Naive thymus-derived CD4-positive, alpha-beta T cell (primary cell): ENCODE results near the gene ZNF331. TPM values are rescaled to one million over a fixed set of nuclear protein-coding genes. Genes with fewer than 3 reads are reported as not detected.
A peak's percentile ranks its signal among the peaks of the same experiment; 100 is the strongest.

ENCODE experiments used
- ATAC-seq: fragments of 150-1000 bp; cut with Tn5 transposase; 2 replicates; pipeline ENCODE4 v1.10.0; 2021; ENCODE audit warnings: mild to moderate bottlenecking, moderate library complexity
- CTCF ChIA-PET: fragments of 350-600 bp; sonication (Branson Sonifier 250); formaldehyde crosslinking; loops from one replicate; lab custom pipeline; 2021; ENCODE audit warnings: antibody characterized with exemption; lab: Charles Lee
- POLR2A ChIA-PET: fragments of 350-600 bp; sonication (Branson Sonifier 250); formaldehyde crosslinking; loops from one replicate; lab custom pipeline; 2021; ENCODE audit warnings: antibody characterized with exemption, inconsistent platforms; lab: Charles Lee
- DNase-seq, 9 donors: peaks; one replicate each; pipeline versions ENCODE4 v3.0.0 to v3.0.0-alpha.2; 2020 to 2022; ENCODE audit warnings: mixed read lengths in 1 of 9
- H3K27ac ChIP-seq: one replicate; pipeline ENCODE4 v1.7.0; 2013; ENCODE audit warnings: mild to moderate bottlenecking, low read depth, low read length, moderate library complexity
- H3K27me3 ChIP-seq, 2 donors: one replicate each; pipeline ENCODE4 v1.7.0; 2013; ENCODE audit warnings: low read length in 2 of 2, mild to moderate bottlenecking in 2 of 2, moderate library complexity in 2 of 2; ENCODE audit not compliant: control insufficient read depth in 2 of 2, insufficient read depth in 2 of 2
- H3K36me3 ChIP-seq, 3 experiments: 1 replicate in 2 of 3; 2 replicates in 1 of 3; pipeline ENCODE4 v1.7.0; 2013; ENCODE audit warnings: low read length in 3 of 3, mild to moderate bottlenecking in 3 of 3, moderate library complexity in 1 of 3; ENCODE audit not compliant: insufficient read depth in 3 of 3, control insufficient read depth in 2 of 3
- H3K4me1 ChIP-seq, 2 donors: one replicate each; pipeline ENCODE4 v1.7.0; 2013; ENCODE audit warnings: low read length in 2 of 2, mild to moderate bottlenecking in 2 of 2, moderate library complexity in 1 of 2; ENCODE audit not compliant: control insufficient read depth in 2 of 2, insufficient read depth in 2 of 2
- H3K4me3 ChIP-seq: 2 replicates; pipeline ENCODE4 v1.7.0; 2013; ENCODE audit warnings: mild to moderate bottlenecking, low read length
- H3K9me3 ChIP-seq, 3 experiments: 1 replicate in 2 of 3; 2 replicates in 1 of 3; pipeline ENCODE4 v1.7.0; 2013; ENCODE audit warnings: low read length in 3 of 3; ENCODE audit not compliant: control insufficient read depth in 2 of 3
- H3K27ac Mint-ChIP-seq, 9 donors: one replicate each; pipeline ENCODE4 v1.8.0; 2020 to 2022; ENCODE audit warnings: mixed read lengths in 9 of 9, mild to moderate bottlenecking in 8 of 9, moderate library complexity in 5 of 9, inconsistent platforms in 2 of 9
- H3K27me3 Mint-ChIP-seq, 5 donors: one replicate each; pipeline ENCODE4 v1.8.0; 2021 to 2022; ENCODE audit warnings: mixed read lengths in 5 of 5, mild to moderate bottlenecking in 1 of 5
- H3K36me3 Mint-ChIP-seq, 5 donors: one replicate each; pipeline ENCODE4 v1.8.0; 2020 to 2022; ENCODE audit warnings: mixed read lengths in 5 of 5, mild to moderate bottlenecking in 3 of 5, inconsistent platforms in 1 of 5
- H3K4me1 Mint-ChIP-seq, 7 donors: one replicate each; pipeline ENCODE4 v1.8.0; 2020 to 2022; ENCODE audit warnings: mixed read lengths in 7 of 7, mild to moderate bottlenecking in 3 of 7, inconsistent platforms in 1 of 7
- H3K4me3 Mint-ChIP-seq, 10 donors: one replicate each; pipeline ENCODE4 v1.8.0; 2020 to 2022; ENCODE audit warnings: mild to moderate bottlenecking in 10 of 10, mixed read lengths in 10 of 10, moderate library complexity in 6 of 10, inconsistent platforms in 2 of 10
- H3K9me3 Mint-ChIP-seq, 11 donors: one replicate each; pipeline ENCODE4 v1.8.0; 2020 to 2022; ENCODE audit warnings: mixed read lengths in 11 of 11, mild to moderate bottlenecking in 4 of 11, inconsistent platforms in 1 of 11, moderate library complexity in 1 of 11
- intact Hi-C, 2 donors: fragments of 100-400 bp; cut with micrococcal nuclease; formaldehyde crosslinking; loops; one replicate each; pipeline ENCODE4 v1.15.1; 2023
- polyA plus RNA-seq, 2 donors: library from polyadenylated mRNA; unstranded; fragments of 300-500 nt; fragmentation: Illumina TruSeq; gene quantifications; one replicate each; pipeline ENCODE4 v1.2.3, GENCODE V29; 2021
- total RNA-seq, 6 experiments: library from RNA in 5 of 6; stranded (reverse) in 5 of 6; gene quantifications; 1 replicate in 5 of 6; 2 replicates in 1 of 6; pipeline ENCODE4 v1.2.3 and lab custom pipeline; 2021 to 2026

Gene ZNF331
- total and polyA plus RNA-seq, 7 experiments from 2014 or later = 18.1 to 318 (median 68.0) TPM

DNA sequence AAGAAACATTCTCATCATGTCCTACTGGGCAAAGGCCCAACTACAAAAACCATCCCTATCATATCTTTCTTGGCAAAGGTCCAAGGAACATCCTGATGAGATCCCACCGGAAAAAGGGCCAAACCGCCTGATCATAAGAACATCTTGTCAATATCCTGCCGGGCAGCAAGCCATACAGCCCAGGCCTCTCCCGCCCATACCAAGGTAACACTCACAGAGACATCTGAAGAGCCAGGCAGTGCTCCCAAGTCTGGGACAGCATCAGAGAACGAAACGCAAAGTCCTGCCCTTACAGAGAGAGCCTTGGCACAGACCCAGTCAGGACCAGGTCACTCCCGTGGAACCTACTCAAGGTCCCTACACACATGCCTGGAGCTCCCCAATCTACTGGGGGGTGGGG is 18.5 kb upstream of the ZNF331 start:
- intact Hi-C loops = no loop called here
- Histone ChIP-seq H3K27me3 (no peaks in the 10 kb centered on the region), H3K36me3 (peaks cover 0 to 3% (median 0%) of the 10 kb centered on the region in 3 experiments), H3K4me1 (peaks cover 9 to 10% of the 10 kb centered on the region in 2 donors), H3K9me3 (no peaks in the 10 kb centered on the region), H3K4me3 (no peak overlapping the region), H3K27ac (no peak overlapping the region)
- ATAC-seq (no peak), DNase-seq (no peak)
- H3K27me3 Mint-ChIP-seq = no peaks in the 10 kb centered on the region
- peaks cover 3 to 27% (median 16%) of the 10 kb centered on the region in 5 donors for H3K36me3 Mint-ChIP-seq
- peak overlapping the region; percentile 12 to 73 (median 50) for H3K4me3 Mint-ChIP-seq
- H3K4me1 Mint-ChIP-seq = peaks cover 10 to 27% (median 18%) of the 10 kb centered on the region in 7 donors
- ChIA-PET POLR2A (interaction anchor here (1.7 to 3.2 kb wide), 2 partner anchors 18 to 36 kb away, joined by 4 to 25 read pairs; partner anchors contain the start of gene ZNF331), CTCF (interaction anchor here (2.5 kb wide), 1 partner anchor 9 kb away, joined by 6 read pairs; no protein-coding TSS in a partner anchor)
- H3K27ac Mint-ChIP-seq = peak overlapping the region in 4 of 9 donors; percentile 19 to 53 (median 42)
- peaks cover 0 to 50% (median 17%) of the 10 kb centered on the region in 11 donors for H3K9me3 Mint-ChIP-seq

GRCh38 chr19:53520163-53520546 is 17.8 kb upstream of the ZNF331 start:
- H3K36me3 Mint-ChIP-seq = peaks cover 3 to 31% (median 21%) of the 10 kb centered on the region in 5 donors
- H3K36me3 ChIP-seq = peaks cover 0 to 3% (median 0%) of the 10 kb centered on the region in 3 experiments
- ChIA-PET CTCF (interaction anchor here (1.0 to 2.5 kb wide), 2 partner anchors 10 to 325 kb away, joined by 3 to 6 read pairs; no protein-coding TSS in a partner anchor), POLR2A (interaction anchor here (0.6 to 3.2 kb wide), 8 partner anchors 18 to 1471 kb away, joined by 3 to 25 read pairs (median 4); partner anchors contain the start of genes ZNF331, ZNF432 and ZNF765)
- no peaks in the 10 kb centered on the region for H3K9me3 ChIP-seq
- peak overlapping the region; percentile 84 to 96 (median 94) for H3K27ac Mint-ChIP-seq
- H3K4me1 ChIP-seq = peaks cover 9 to 10% of the 10 kb centered on the region in 2 donors
- H3K9me3 Mint-ChIP-seq = peaks cover 0 to 50% (median 22%) of the 10 kb centered on the region in 11 donors
- ATAC-seq = no peak
- no peaks in the 10 kb centered on the region for H3K27me3 Mint-ChIP-seq
- peaks cover 10 to 27% (median 18%) of the 10 kb centered on the region in 7 donors for H3K4me1 Mint-ChIP-seq
- H3K4me3 ChIP-seq = peak overlapping the region; percentile 99
- H3K27ac ChIP-seq = peak overlapping the region; percentile 69
- intact Hi-C loops = loop anchor here (1.0 to 5.0 kb wide), 16 partner anchors 17 to 1817 kb away; partner anchors contain the start of genes ZNF160 (in 2 of the 2), ZNF525 (in 2 of the 2), ZNF761 (in 2 of the 2) and ZNF813 (in 2 of the 2)
- no peaks in the 10 kb centered on the region for H3K27me3 ChIP-seq
- peak in 1 of 9 donors; percentile 16 for DNase-seq
- H3K4me3 Mint-ChIP-seq = peak overlapping the region; percentile 94 to 99 (median 98)

DNA sequence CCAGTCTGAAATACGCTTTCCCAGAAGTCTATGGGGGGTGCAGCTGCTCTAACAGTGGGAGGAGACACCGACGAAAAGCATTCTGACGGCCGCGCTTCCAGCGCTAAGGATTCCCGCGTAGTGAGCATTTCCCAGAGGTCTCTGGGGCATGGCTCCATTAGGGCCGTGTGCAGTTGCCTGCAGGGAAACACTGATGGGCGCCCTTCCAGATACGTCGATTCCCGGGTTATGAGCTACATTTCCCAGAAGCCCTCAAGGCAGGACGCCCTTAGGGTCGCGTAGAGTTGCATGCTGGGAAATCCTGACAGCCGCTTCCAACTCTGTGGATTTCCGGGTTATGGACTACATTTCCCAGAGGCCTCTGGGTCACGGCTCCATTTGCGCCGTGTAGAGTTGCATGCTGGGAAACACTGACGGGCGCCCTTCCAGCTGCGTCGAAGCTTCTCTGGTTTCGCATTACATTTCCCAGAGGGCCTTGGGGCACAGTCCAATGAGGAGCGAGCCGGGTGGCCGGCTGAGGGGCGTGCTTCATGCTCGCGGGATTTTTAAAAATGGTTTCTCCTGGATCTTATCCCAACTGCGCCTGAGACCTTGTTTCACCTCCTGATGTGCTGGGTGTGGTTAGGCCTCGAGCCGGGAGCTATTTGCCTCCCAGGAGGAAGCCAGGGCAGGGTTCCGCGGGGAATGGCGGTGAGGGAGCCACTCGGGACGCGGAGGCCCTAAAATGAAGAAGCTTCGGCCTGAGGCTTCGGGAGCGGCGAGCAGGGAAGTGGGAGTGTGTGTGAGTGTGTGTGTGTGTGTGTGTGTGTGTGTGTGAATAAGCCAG is 17.2 kb upstream of the ZNF331 start:
- no peaks in the 10 kb centered on the region for H3K27me3 Mint-ChIP-seq
- peak overlapping the region; percentile 94 to 99 (median 98) for H3K4me3 Mint-ChIP-seq
- Histone ChIP-seq H3K27me3 (no peaks in the 10 kb centered on the region), H3K36me3 (peaks cover 0 to 3% (median 0%) of the 10 kb centered on the region in 3 experiments), H3K27ac (peak overlapping the region; percentile 69), H3K4me1 (peaks cover 9 to 10% of the 10 kb centered on the region in 2 donors), H3K4me3 (peak overlapping the region; percentile 99), H3K9me3 (peaks cover 0 to 4% (median 0%) of the 10 kb centered on the region in 3 experiments)
- CTCF ChIA-PET = interaction anchor here (0.7 to 2.5 kb wide), 4 partner anchors 10 to 1974 kb away, joined by 3 to 7 read pairs (median 6); no protein-coding TSS in a partner anchor
- peak overlapping the region; percentile 84 to 96 (median 94) for H3K27ac Mint-ChIP-seq
- peaks cover 6 to 56% (median 25%) of the 10 kb centered on the region in 11 donors for H3K9me3 Mint-ChIP-seq
- intact Hi-C loops = loop anchor here (1.0 to 5.0 kb wide), 16 partner anchors 17 to 1818 kb away; partner anchors contain the start of genes ZNF160 (in 2 of the 2), ZNF525 (in 2 of the 2), ZNF761 (in 2 of the 2) and ZNF813 (in 2 of the 2)
- H3K36me3 Mint-ChIP-seq = peaks cover 3 to 37% (median 27%) of the 10 kb centered on the region in 5 donors
- DNase-seq (peak; percentile 65 to 93 (median 89)), ATAC-seq (peak; percentile 100)
- H3K4me1 Mint-ChIP-seq = peaks cover 10 to 27% (median 18%) of the 10 kb centered on the region in 7 donors
- POLR2A ChIA-PET = interaction anchor here (0.6 to 3.2 kb wide), 13 partner anchors 17 to 1472 kb away, joined by 3 to 25 read pairs (median 4); partner anchors contain the start of genes ZNF331, ZNF432 and ZNF765

DNA sequence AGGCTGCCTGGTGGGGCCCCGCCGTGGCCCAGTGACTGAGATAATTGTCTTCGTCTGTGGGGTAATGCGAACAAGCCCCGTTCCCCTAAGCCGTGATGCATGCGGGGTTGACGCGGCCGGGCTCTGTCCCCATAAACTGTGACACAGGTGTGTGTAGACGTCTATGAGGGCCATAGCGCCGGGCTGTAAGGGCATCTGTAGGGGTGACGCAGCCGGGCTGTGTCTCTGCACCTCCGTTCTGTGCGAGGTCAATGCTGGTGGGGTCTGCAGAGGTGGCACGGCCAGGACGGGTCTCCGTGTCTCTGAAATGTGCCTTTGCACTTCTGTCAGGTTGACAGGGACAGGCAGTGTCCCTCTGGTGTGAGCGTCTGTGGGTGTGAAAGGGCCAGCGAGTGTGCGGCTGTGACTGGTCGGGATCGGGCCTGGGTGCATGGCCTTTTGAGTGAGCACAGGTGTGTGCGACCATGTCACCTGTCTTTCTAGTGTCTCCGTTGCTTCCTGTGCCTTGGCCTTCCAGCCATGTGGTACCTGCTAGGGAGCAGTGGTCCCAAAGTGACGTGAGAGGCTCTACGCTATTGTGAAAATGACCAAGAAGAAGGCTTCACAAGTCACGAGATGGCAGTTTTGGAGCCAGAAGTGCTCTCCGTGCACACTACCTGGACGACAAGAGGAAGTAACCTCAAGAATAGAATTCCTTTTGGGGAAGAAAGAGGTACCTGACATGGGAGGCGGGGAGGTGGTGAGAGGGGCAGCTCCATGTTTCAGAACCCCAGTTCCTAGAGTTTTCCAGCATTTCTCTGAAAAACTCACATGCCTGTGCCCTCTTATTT is 16.4 kb upstream of the ZNF331 start:
- intact Hi-C loops = loop anchor here (1.0 to 5.0 kb wide), 9 partner anchors 16 to 1819 kb away; partner anchors contain the start of genes ZNF160 (in 1 of the 2), ZNF432 (in 1 of the 2), ZNF813 (in 1 of the 2) and ZNF845 (in 1 of the 2)
- peak overlapping the region; percentile 69 for H3K27ac ChIP-seq
- ATAC-seq = no peak

GRCh38 chr19:53525922-53526321 is 12.0 kb upstream of the ZNF331 start:
- H3K27ac Mint-ChIP-seq = peak overlapping the region in 1 of 9 donors; percentile 14
- intact Hi-C loops = no loop called here
- no peak overlapping the region for H3K4me3 Mint-ChIP-seq
- H3K9me3 Mint-ChIP-seq = peaks cover 4 to 49% (median 17%) of the 10 kb centered on the region in 11 donors
- Histone ChIP-seq H3K4me1 (peaks cover 9 to 10% of the 10 kb centered on the region in 2 donors), H3K27ac (no peak overlapping the region), H3K27me3 (no peaks in the 10 kb centered on the region), H3K36me3 (peaks cover 0 to 12% (median 0%) of the 10 kb centered on the region in 3 experiments), H3K9me3 (peaks cover 0 to 14% (median 0%) of the 10 kb centered on the region in 3 experiments), H3K4me3 (no peak overlapping the region)
- ATAC-seq = no peak
- POLR2A ChIA-PET = no interaction called here
- peaks cover 6 to 65% (median 54%) of the 10 kb centered on the region in 5 donors for H3K36me3 Mint-ChIP-seq
- H3K4me1 Mint-ChIP-seq = peaks cover 9 to 20% (median 14%) of the 10 kb centered on the region in 7 donors
- CTCF ChIA-PET = no interaction called here
- H3K27me3 Mint-ChIP-seq = no peaks in the 10 kb centered on the region
- no peak for DNase-seq

More for the DNA sequence above, 16.4 kb upstream of the ZNF331 start:
- peaks cover 11 to 63% (median 29%) of the 10 kb centered on the region in 11 donors for H3K9me3 Mint-ChIP-seq
- peaks cover 7 to 43% (median 33%) of the 10 kb centered on the region in 5 donors for H3K36me3 Mint-ChIP-seq
- peaks cover 10 to 27% (median 18%) of the 10 kb centered on the region in 7 donors for H3K4me1 Mint-ChIP-seq
- ChIA-PET CTCF (interaction anchor here (0.7 to 1.0 kb wide), 2 partner anchors 326 to 1974 kb away, joined by 3 to 7 read pairs; no protein-coding TSS in a partner anchor), POLR2A (interaction anchor here (0.9 to 3.2 kb wide), 4 partner anchors 16 to 417 kb away, joined by 3 to 25 read pairs (median 4); partner anchors contain the start of genes ZNF331 and ZNF765)
- H3K9me3 ChIP-seq = peaks cover 0 to 10% (median 0%) of the 10 kb centered on the region in 3 experiments
- peak overlapping the region; percentile 99 for H3K4me3 ChIP-seq
- H3K4me1 ChIP-seq = peaks cover 9 to 10% of the 10 kb centered on the region in 2 donors
- no peaks in the 10 kb centered on the region for H3K27me3 ChIP-seq
- H3K4me3 Mint-ChIP-seq = peak overlapping the region; percentile 94 to 99 (median 98)
- H3K27ac Mint-ChIP-seq = peak overlapping the region; percentile 84 to 96 (median 94)
- DNase-seq = peak in 2 of 9 donors; percentile 21 to 23
- peaks cover 0 to 3% (median 0%) of the 10 kb centered on the region in 3 experiments for H3K36me3 ChIP-seq
- H3K27me3 Mint-ChIP-seq = no peaks in the 10 kb centered on the region
